GM21447 (cell line): ENCODE data around the gene EEIG1.
"Not testable (repeated sequence)": the region's sequence is repeated elsewhere in the genome, so short reads cannot be mapped to it uniquely, and the experiment has no call there.

Experiments
- ATAC-seq: cut with Tn5 transposase; IDR thresholded peaks from one replicate; pipeline ENCODE4 v1.9.1; 2021; ENCODE audit not compliant: unreplicated experiment

Gene EEIG1

GRCh38 chr9:127980706-127981558 is at the start of gene EEIG1:
TSS of gene EEIG1 (minus strand) at chr9:127980989. CDS start at chr9:127980137, 852 bp downstream.
- peak; percentile 56 for ATAC-seq

- ATAC-seq, result no peak
Measured at GRCh38 chr9:128027705-128028104, 46.9 kb upstream of the EEIG1 start.

GRCh38 chr9:128026773-128027541 is 46.2 kb upstream of the EEIG1 start:
- ATAC-seq, result peak; percentile 18

GRCh38 chr9:128026255-128026772 is 45.5 kb upstream of the EEIG1 start:
- peak; percentile 49 for ATAC-seq

GRCh38 chr9:128025736-128026135 is 44.9 kb upstream of the EEIG1 start:
- no peak for ATAC-seq

- no peak for ATAC-seq
Measured at GRCh38 chr9:128024761-128025308, 44.0 kb upstream of the EEIG1 start.

GRCh38 chr9:128023671-128024070 is 42.9 kb upstream of the EEIG1 start:
- not testable (repeated sequence) for ATAC-seq

GRCh38 chr9:128022886-128023285 is 42.1 kb upstream of the EEIG1 start:
- ATAC-seq, result no peak

- no peak for ATAC-seq
Measured at GRCh38 chr9:128021098-128021497, 40.3 kb upstream of the EEIG1 start.

- no peak for ATAC-seq
Measured at GRCh38 chr9:128020692-128021091, 39.9 kb upstream of the EEIG1 start.

- no peak for ATAC-seq
Measured at GRCh38 chr9:128015696-128016095, 34.9 kb upstream of the EEIG1 start.

GRCh38 chr9:128011071-128011817 is 30.5 kb upstream of the EEIG1 start:
- no peak for ATAC-seq

GRCh38 chr9:128009639-128010038 is 28.9 kb upstream of the EEIG1 start:
- no peak for ATAC-seq

- ATAC-seq, result no peak
Measured at GRCh38 chr9:128008171-128008570, 27.4 kb upstream of the EEIG1 start.

- ATAC-seq, result peak; percentile 76
Measured at GRCh38 chr9:128007566-128008138, 26.9 kb upstream of the EEIG1 start.

- ATAC-seq, result no peak
Measured at GRCh38 chr9:128006332-128006996, 25.7 kb upstream of the EEIG1 start.

- ATAC-seq, result no peak
Measured at GRCh38 chr9:128005923-128006322, 25.1 kb upstream of the EEIG1 start.

- ATAC-seq, result no peak
Measured at GRCh38 chr9:128003966-128004604, 23.3 kb upstream of the EEIG1 start.

GRCh38 chr9:128002959-128003358 is 22.2 kb upstream of the EEIG1 start:
- ATAC-seq, result no peak
